Fibroblast of lung (primary cell): Measurements from ENCODE around the gene ZNF22.

Experiments used
- CTCF ChIP-seq, 2 donors: IDR thresholded peaks in 1 of 2; conservative IDR thresholded peaks in 1 of 2; 1 replicate in 1 of 2; 2 replicates in 1 of 2; pipeline ENCODE4 v1.5.1; 2011 to 2012; ENCODE audit warnings: low read length in 2 of 2, control low read depth in 1 of 2, inconsistent platforms in 1 of 2, low read depth in 1 of 2, mild to moderate bottlenecking in 1 of 2
- EZH2 ChIP-seq: IDR thresholded peaks from 2 replicates; pipeline ENCODE4 v1.5.1; 2012; ENCODE audit warnings: low read length, control low read depth, mild to moderate bottlenecking; ENCODE audit errors: missing control alignments

DNA sequence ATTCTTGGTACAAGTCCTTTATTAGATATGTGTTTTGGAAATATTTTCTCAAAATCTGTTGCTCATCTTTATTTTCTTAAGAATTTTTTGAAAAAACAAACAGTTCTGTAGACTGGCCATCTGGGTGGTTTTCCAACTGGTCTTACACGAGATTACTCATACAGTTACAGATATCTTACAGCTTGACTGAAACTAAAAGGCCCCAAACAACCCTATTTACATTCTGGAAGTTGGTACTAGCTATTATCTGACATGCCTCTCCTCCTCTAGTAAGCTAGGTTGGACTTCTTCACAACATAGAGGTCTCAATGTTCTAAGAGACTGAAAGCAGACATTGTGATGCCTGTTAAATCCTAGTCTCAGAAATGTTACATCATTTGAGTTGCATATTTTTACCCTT, 52.0 kb downstream of the ZNF22 start:
- TF ChIP-seq CTCF (conservative IDR thresholded peaks at IDR 0.05 in 1 of 2, IDR thresholded peaks at IDR 0.05 in 1 of 2; ENCODE audit: low read depth in 1 of 2, low read length in 2 of 2) (no peak), EZH2 (no peak)
